SU-DHL-6 (cell line): ENCODE data around the gene SYT7.

Experiments
- EZH2phosphoT487 ChIP-seq: fragments of 200-600 bp; sonication (generic), shearing (Covaris generic); conservative IDR thresholded peaks from 2 replicates; pipeline ENCODE4 v1.6.1; 2018; ENCODE audit warnings: mild to moderate bottlenecking, antibody characterized with exemption, low read length, moderate library complexity, mixed read lengths
- TF ChIP-seq, protein P1 (sequence below): fragments of 200-600 bp; sonication (generic); IDR thresholded peaks from one replicate; pipeline ENCODE4 v1.5.1; 2017; ENCODE audit warnings: antibody characterized with exemption, mild to moderate bottlenecking, low read length, moderate library complexity; ENCODE audit not compliant: insufficient read depth, poor library complexity, severe bottlenecking

DNA sequence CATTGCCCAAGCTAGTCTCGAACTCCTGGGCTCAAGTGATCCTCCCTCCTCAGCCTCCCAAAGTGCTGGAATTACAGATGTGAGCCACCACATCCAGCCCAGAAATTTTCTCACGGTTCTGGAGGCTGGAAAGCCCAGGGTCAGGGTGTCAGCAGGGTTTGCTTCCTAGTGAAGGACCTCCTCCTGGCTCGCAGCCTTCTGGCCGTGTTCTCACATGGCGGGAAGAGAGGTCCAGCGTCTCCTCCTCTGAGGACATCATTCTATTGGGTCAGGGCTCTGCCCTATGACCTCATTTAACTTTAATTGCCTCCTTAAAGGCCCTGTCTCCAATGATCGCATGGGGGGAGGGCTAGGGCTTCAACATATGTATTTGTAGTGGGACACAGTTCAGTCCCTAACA is 112.9 kb downstream of the SYT7 start:
- TF ChIP-seq, protein P1, sequence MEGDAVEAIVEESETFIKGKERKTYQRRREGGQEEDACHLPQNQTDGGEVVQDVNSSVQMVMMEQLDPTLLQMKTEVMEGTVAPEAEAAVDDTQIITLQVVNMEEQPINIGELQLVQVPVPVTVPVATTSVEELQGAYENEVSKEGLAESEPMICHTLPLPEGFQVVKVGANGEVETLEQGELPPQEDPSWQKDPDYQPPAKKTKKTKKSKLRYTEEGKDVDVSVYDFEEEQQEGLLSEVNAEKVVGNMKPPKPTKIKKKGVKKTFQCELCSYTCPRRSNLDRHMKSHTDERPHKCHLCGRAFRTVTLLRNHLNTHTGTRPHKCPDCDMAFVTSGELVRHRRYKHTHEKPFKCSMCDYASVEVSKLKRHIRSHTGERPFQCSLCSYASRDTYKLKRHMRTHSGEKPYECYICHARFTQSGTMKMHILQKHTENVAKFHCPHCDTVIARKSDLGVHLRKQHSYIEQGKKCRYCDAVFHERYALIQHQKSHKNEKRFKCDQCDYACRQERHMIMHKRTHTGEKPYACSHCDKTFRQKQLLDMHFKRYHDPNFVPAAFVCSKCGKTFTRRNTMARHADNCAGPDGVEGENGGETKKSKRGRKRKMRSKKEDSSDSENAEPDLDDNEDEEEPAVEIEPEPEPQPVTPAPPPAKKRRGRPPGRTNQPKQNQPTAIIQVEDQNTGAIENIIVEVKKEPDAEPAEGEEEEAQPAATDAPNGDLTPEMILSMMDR: no peak
- TF ChIP-seq EZH2phosphoT487: no peak
